K562 (cell line): ENCODE results near the gene AVPI1. TPM values are rescaled to one million over a fixed set of nuclear protein-coding genes. Genes with fewer than 3 reads are reported as not detected.
A peak's percentile ranks its signal among the peaks of the same experiment; 100 is the strongest.

Experiments
- ATF3 ChIP-seq, 2 experiments: fragments of 450-650 bp in 1 of 2; sonication (generic) in 1 of 2; formaldehyde crosslinking in 1 of 2; IDR thresholded peaks in 1 of 2; conservative IDR thresholded peaks in 1 of 2; 2 replicates each; pipeline versions ENCODE4 v1.6.1 to v1.8.1; 2016 to 2023; ENCODE audit warnings: mild to moderate bottlenecking in 2 of 2, moderate library complexity in 2 of 2, inconsistent platforms in 1 of 2, missing genetic modification reagents in 1 of 2
- BCL6 ChIP-seq: fragments of 250-450 bp; sonication (Bioruptor Pico); IDR thresholded peaks from 2 replicates; pipeline ENCODE4 v1.4.0; 2020
- EWSR1 ChIP-seq: fragments of 450-650 bp; IDR thresholded peaks from 2 replicates; pipeline ENCODE4 v1.6.1; 2018; ENCODE audit warnings: borderline replicate concordance, mild to moderate bottlenecking, low read depth, moderate library complexity; ENCODE audit not compliant: partially characterized antibody
- FOS ChIP-seq: IDR thresholded peaks from 3 replicates; pipeline ENCODE4 v1.6.1; 2011; ENCODE audit not compliant: insufficient read length; ENCODE audit errors: extremely low read depth
- HOXB6 ChIP-seq: fragments of 250-450 bp; sonication (Bioruptor Pico); IDR thresholded peaks from 2 replicates; pipeline ENCODE4 v1.5.1; 2022; ENCODE audit warnings: mild to moderate bottlenecking, borderline replicate concordance
- HSF4 ChIP-seq: fragments of 250-450 bp; sonication (Bioruptor Pico); IDR thresholded peaks from 2 replicates; pipeline ENCODE4 v2.1.2; 2022; ENCODE audit warnings: mild to moderate bottlenecking, moderate library complexity, borderline replicate concordance
- L3MBTL2 ChIP-seq: fragments of 450-650 bp; IDR thresholded peaks from 2 replicates; pipeline ENCODE4 v1.6.1; 2016; ENCODE audit warnings: mild to moderate bottlenecking, moderate library complexity
- PBX2 ChIP-seq, 2 experiments: IDR thresholded peaks in 1 of 2; conservative IDR thresholded peaks in 1 of 2; 2 replicates each; pipeline ENCODE4 v1.6.1; 2016; ENCODE audit warnings: low read depth in 2 of 2, mild to moderate bottlenecking in 1 of 2, missing compliant biosample characterization in 1 of 2, missing genetic modification characterization in 1 of 2, moderate library complexity in 1 of 2
- RERE ChIP-seq: sonication (generic); formaldehyde crosslinking; IDR thresholded peaks from 2 replicates; pipeline ENCODE4 v1.8.0; 2023; ENCODE audit warnings: missing genetic modification reagents, mild to moderate bottlenecking, borderline replicate concordance
- SETDB1 ChIP-seq: IDR thresholded peaks from one replicate; pipeline ENCODE4 v1.6.1; 2012; ENCODE audit warnings: low read length, control low read depth, inconsistent platforms
- SMARCE1 ChIP-seq: fragments of 450-650 bp; IDR thresholded peaks from 2 replicates; pipeline ENCODE4 v1.7.1; 2016; ENCODE audit warnings: mild to moderate bottlenecking
- TBP ChIP-seq: optimal IDR thresholded peaks from 2 replicates; pipeline ENCODE3; 2011; ENCODE audit warnings: low read depth, low read length, improper control_type of control experiment
- TCFL5 ChIP-seq: fragments of 250-450 bp; sonication (Bioruptor Pico); conservative IDR thresholded peaks from 2 replicates; pipeline ENCODE4 v1.6.1; 2021; ENCODE audit warnings: mild to moderate bottlenecking, moderate library complexity, matching md5 sums
- ZNF274 ChIP-seq: IDR thresholded peaks from 2 replicates; pipeline ENCODE4 v1.6.1; 2011; ENCODE audit warnings: low read depth, mild to moderate bottlenecking, low read length, moderate library complexity, borderline replicate concordance
- ZNF668 ChIP-seq: fragments of 250-450 bp; sonication (Bioruptor Pico); IDR thresholded peaks from 2 replicates; pipeline ENCODE4 v1.8.0; 2022; ENCODE audit warnings: mild to moderate bottlenecking, inconsistent platforms
- ZNF740 ChIP-seq, 3 experiments: fragments of 200-800 bp in 1 of 3; sonication (Bioruptor generic) in 1 of 3; sonication (generic) in 1 of 3; formaldehyde crosslinking in 1 of 3; IDR thresholded peaks; 2 replicates each; pipeline versions ENCODE4 v1.6.1 to v1.8.0; 2016 to 2022; ENCODE audit warnings: mild to moderate bottlenecking in 2 of 3, missing compliant biosample characterization in 2 of 3, missing genetic modification characterization in 2 of 3, missing genetic modification reagents in 1 of 3
- polyA plus RNA-seq, 8 experiments: library from polyadenylated mRNA; depleted of rRNA in 4 of 8; stranded (reverse) in 5 of 8; unstranded in 3 of 8; fragments of >200 nt; fragmentation: Nextera tagmentation in 2 of 8; fragmentation: Illumina TruSeq in 1 of 8; extraction: Ambion mirVana in 2 of 8; extraction: Trizol in 1 of 8; gene quantifications; 2 replicates each; pipeline versions ENCODE4 v1.2.1 to v1.2.3, GENCODE V29; 2011 to 2014; ENCODE audit warnings: inconsistent platforms in 1 of 8, missing spikeins in 1 of 8
- total RNA-seq, 7 experiments: library from RNA; depleted of rRNA in 6 of 7; stranded (reverse); fragments of >200 nt in 6 of 7; fragmentation: Illumina TruSeq in 2 of 7; extraction: Trizol in 2 of 7; gene quantifications; 2 replicates each; pipeline versions ENCODE4 v1.2.1 to v1.2.3, GENCODE V29; 2011 to 2021; ENCODE audit warnings: low replicate concordance in 1 of 7

The AVPI1 gene
- total and polyA plus RNA-seq, 9 of the 15 experiments (the other 6 are each of a cell fraction or from before 2014, with no cell fraction given): 0.90 to 10.4 (median 7.4) TPM

- TF ChIP-seq RERE (no peak), FOS (no peak), ZNF668 (peak; percentile 44; the same call in 1 of the 2 replicates), BCL6 (0 out of 2 replicates have a peak, but pooled peaks have one; percentile 35), PBX2 (CRISPR knock-in tag; IDR thresholded peaks at IDR 0.05; ENCODE audit: low read depth) (no peak), PBX2 (tag; conservative IDR thresholded peaks at IDR 0.05; ENCODE audit: low read depth) (no peak), SMARCE1 (peak; percentile 15; the same call in 1 of the 2 replicates), SETDB1 (no peak), EWSR1 (no peak), L3MBTL2 (peak; percentile 89), HOXB6 (CRISPR knock-in tag) (no peak), HSF4 (CRISPR knock-in tag) (no peak), TCFL5 (CRISPR knock-in tag) (no peak), TBP (peak; percentile 31), ZNF740 (CRISPR knock-in tag; IDR thresholded peaks at IDR 0.05) (no peak), ZNF740 (tag; IDR thresholded peaks at IDR 0.05) (0 out of 4 replicates have a peak, but pooled peaks of 1 of the 2 experiments have one; percentile 34), ATF3 (IDR thresholded peaks at IDR 0.05) (peak; percentile 13; the same call in 1 of the 2 replicates), ATF3 (CRISPR knock-in tag; conservative IDR thresholded peaks at IDR 0.05) (no peak), ZNF274 (no peak)
Observed at GRCh38 chr10:97689559-97690020, 2.5 kb upstream of the AVPI1 start (continued).
